CD4-positive, alpha-beta T cell treated with Interleukin-12 subunit alpha and Interleukin-12 subunit beta, for 1 hour (primary cell): ENCODE data around the gene SOX14.

Experiments
- DNase-seq: peaks from one replicate; pipeline ENCODE4 v3.0.0-alpha.2; 2020

Gene SOX14

DNA sequence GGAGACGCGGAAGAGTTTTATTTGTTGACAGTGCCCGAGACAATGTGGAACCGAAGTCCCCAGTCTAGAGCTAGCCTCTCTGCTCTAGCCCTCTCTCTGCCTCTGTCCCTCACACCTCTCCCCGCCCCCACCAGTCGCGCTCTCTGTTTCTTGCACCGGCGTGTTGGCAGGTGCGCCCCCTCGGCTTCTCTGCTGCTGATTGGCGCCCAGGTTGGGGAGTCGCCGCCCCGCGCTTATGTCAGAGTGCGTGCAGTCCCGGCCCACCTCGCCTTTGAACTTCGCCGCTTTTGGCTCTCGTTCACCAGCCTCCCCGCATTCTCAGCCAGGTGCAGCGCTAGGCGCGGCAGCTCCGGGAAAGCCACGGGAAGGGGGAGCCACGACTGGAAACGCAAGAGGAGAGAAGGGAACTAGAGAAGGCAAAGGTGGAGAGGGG, at the start of gene SOX14:
Gene SOX14 (plus strand): TSS at position 315 of the 433 bp plus-strand sequence. CDS start 470 bp downstream, outside the sequence.
- DNase-seq: no peak

DNA sequence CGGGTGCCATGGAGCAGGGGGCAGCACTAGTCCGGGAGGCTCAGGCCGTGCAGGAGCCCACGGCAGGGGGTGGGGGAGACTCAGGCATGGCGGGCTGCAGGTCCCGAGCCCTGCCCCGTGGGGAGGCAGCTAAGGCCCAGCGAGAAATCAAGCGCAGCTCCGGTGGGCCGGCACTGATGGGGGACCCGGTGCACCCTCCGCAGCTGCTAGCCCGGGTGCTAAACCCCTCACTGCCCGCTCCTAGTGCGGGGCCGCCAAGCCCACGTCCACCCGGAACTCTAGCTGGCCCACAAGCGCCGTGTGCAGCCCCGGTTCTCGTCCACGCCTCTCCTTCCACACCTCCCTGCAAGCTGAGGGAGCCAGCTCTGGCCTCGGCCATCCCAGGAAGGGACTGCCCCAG, 49.6 kb upstream of the SOX14 start:
- no peak for DNase-seq

DNA sequence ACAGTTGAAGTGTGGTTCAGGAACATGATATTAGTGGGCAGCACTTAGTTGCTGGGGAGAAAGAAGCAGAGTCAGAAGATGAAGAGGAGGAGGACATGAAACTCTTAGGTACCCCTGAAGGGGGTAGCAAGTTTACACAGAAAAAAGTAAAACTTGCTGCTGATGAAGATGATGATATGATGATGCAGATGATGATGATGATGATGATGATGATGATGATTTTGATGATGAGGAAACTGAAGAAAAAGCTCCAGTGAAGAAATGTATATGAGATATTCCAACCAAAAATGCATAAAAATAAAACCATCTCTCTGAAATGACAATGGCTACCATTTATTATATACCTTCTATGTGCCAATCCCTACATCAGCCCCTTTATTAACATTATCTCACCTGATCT, 39.9 kb upstream of the SOX14 start:
- DNase-seq: no peak

DNA sequence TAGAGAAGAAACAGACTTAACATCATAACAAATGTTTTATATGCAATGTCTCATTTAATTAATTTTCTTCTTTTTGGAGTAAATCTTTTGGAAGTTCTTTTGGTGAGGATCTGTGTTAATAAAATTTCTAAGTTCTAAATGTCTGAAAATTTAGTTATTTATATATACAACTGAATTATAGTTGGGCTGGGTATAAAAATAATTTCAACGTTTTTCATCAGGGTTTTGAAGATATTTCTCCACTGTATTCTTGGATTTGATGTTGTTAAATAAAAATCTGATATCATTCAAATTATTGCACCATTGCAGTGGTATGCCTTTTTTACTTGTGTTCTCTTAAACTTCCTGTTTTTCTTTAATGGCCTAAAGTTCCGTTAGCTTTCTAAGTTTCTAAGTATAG, 26.9 kb upstream of the SOX14 start:
- no peak for DNase-seq

DNA sequence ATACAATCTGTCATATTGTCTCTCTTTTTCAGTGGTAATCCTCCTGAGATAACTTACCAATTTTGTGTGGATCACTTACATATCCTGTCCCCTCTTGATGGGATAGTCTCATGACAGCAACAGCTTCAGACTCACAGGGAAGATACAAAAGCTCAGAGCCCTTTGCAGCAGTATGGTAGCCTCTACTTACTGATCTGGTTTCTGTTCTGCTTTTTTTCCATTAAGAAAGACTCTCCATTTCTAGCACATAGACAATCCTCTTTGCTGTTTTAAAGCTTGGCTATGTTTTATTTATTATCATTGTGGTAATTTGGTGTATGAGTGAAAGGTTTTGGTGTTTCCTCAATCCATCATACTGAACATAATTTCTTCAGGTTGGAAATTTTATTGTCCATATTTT, 25.4 kb upstream of the SOX14 start:
- no peak for DNase-seq

DNA sequence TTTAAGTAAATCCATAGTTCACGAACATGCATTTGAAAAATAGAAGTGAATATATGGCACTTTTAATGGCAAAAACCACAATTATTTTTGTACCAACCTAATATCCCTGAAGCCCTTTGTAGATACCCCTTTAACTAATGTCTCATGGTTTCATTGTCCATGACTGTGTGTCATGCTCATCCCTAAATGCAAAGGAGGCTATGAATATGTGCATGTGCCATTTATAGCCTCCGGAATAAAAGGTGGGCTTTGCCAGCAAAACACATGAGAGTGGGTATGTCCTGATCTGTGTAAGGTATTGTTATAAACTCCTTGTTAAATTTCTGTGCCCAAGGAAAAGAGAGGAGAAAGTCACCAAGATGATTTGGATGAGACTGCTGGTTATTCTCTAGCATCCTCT, 20.5 kb upstream of the SOX14 start:
- no peak for DNase-seq

DNA sequence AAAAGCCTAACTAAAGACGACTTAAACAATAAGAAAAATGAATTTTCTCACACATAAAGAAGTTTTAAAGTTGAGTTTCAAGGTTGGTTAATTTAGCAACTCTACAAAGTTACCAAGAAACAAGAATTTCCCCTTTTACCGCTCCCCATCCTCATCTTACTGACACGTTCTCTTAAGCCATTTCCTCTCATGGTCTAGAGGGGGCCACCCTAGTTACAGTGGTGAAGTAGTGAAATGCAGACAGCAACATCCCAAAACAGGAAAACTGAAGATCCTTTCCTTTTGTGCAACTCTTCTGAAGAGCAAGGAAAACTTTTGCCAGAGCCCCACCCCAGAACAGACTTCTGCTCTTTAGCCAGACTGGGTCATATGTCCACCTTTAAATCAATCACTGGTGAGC, 17.3 kb upstream of the SOX14 start:
- no peak for DNase-seq

DNA sequence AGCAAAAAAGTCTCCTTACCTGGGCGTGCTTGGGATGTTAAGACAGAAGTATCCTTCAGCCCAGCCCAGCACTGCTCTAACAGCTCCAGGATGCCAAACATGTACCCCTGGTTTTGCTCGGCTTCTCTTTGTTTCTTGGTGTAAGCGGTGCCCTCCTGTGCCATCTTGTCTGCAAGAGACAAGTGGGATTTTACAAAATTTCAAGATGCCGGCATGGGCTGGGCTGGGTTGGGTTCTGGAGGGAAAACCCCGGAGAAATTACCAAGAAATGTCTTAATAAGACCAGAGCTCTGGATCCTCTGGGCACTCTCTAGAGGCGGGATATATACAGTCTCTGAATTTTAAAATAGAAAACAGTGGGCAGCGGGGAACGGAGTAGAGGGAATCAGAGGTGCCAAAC, 4.6 kb upstream of the SOX14 start:
- no peak for DNase-seq

DNA sequence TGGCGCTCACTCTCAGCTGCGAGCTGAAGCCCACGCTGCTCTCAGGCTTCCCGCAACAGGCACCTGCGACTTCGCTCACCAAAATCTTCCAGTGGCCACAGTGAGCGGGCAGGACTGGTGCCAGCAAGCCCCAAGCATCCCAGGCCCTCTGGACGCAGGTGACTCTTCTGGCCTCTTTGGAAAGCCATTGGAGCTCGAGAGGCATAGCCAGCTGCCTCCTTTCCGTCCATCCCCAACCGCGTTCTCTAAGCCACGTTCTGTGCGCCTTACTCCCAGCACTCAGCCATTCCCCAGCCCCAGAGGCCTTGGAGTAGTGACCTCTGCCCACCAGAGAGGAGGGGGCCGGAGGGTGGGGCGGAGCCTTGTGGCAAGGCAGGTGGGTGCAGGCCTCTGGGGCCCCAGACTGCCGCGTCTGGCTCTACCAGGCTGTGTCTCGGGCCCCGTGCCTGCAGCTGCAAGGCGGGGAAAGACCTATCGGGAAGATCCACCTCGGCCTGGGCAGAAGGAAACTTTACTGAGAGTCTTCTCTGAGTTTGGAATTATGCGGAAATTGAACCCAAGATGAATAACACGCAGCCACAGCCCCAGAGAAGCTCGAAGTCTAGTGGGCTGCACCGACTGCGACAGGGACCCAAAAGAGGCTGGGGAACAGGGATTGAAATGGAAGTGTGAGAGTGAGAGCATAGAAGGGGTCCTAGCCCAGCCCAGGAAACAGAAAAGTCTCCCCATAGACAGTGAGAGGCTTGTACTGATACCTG, 3.6 kb upstream of the SOX14 start:
- DNase-seq: no peak

DNA sequence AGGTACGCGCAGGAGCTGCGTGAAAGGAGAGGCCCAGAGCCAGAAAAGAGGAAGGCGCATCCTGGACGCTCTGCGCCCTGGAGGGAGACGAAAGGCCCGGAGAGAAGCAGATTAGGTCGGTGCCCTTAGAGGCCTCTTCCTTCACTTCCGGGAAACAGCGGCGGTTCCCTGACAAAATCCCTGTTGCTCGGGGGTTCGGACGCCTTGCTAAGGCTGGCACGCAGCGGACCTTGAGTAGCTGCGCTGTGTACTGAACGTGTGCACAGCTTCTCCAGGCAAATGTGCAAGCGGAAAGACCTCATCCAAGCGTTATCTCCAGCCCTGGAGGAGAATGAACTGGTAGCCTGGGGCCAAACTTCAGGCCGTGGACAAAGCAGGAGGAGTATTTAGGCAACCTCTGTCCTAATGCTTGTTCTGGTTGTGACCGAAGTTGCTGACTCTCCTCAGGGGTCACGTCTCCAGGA, 3.0 kb upstream of the SOX14 start:
- no peak for DNase-seq

DNA sequence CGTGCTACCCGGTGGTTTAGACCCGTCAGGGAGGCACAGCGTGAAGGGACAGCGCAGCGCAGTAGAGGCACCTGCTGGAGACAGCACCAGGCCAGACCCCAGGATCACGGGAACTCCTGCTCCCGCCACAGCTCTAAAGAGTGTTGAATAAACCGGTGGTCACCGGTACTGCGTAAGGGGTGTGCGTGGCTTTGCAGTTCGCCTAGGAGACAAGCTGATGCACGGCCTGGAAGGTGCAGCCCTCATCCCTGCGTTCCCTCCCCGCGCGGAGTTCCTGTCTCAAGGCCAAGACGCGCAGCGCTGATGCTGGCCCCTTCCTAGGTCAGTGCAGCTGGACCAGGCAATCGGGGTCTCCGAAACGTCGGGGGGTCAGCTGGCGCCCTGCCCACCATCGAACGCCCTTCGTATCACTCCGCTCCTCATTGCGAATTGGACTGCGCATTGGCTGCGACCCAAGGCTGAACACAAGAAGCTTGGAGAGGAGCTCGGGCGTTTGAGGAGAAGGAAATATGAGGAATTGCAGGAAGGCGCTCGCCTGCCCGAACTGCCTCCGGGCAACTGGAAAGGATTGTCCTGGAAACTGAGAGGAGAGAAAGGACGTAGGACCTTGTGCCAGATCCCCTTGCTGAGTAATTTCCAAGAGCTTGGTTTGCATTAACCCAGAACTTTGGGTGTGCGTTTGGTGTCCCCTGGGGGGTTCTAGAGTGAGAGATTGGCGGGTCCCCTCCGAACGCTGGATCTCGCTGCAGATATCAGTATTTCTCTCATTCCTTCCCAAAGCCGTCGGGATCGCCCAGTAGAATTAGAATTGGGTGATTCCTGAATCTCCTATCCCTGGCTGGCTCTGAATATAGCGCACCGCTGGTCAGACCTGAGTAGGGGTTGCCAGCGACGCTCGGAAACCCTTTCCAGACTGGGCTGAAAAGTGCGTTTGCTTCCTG, 2.3 kb upstream of the SOX14 start:
- no peak for DNase-seq

DNA sequence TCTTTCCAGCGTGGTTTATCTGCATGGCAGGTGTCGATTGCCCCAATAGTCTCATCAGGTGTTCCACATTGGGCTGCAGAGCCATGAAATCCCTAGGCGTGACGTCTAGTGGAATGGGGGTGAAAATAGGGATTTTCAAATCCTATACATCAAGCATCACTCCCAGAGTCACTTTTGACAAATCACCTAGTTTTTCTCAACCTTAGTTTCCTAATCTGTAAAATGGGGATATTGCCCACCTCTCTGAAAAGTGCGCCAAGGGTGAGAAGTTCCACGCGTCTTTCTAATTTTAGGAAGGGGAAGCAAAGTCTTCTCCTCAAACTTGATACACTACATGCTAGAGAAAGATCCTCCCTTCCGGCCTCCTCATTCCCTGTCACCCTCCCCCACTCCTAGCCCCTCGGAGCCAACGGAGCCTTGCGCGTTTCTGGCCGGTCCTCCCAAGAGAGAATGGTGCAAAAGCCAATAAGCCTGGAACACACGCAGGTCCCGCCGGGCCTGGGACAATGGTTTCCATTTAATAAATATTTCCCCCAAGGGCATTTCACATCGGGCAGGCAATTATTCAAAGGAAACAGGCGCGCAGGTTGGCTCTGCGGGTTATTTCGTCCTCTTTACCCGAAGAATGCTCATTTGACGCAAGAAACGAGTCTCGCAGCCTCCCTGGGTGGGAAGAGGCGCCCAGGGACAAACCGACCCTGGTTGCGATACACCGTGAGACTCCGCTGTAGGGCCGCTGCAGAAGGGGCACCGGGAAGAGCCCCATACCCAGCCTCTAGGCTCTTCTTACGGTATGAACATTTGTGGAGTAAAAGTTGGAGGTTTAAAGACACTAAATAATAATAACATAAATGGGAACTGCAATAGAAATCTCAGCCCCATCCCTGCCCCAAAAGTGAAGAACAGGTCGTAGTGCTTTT, 1.2 kb upstream of the SOX14 start:
- no peak for DNase-seq

DNA sequence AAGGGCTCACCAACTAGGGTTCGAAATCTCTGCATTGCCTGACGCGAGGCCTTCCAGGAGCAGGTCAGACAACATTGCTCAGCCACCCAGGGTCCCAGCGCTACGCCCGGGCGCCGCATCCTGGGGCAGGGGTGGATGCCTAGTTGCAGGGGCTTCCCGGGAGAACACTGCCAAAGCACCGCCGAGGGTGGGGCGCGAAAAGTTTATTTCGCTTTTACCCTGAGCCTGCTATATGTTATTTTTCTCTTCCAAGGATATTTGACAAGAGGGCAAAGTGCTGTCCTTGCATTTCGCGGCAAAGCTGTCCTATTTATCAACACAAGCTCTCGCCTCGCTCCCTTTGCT, 549 bp upstream of the SOX14 start:
- no peak for DNase-seq

DNA sequence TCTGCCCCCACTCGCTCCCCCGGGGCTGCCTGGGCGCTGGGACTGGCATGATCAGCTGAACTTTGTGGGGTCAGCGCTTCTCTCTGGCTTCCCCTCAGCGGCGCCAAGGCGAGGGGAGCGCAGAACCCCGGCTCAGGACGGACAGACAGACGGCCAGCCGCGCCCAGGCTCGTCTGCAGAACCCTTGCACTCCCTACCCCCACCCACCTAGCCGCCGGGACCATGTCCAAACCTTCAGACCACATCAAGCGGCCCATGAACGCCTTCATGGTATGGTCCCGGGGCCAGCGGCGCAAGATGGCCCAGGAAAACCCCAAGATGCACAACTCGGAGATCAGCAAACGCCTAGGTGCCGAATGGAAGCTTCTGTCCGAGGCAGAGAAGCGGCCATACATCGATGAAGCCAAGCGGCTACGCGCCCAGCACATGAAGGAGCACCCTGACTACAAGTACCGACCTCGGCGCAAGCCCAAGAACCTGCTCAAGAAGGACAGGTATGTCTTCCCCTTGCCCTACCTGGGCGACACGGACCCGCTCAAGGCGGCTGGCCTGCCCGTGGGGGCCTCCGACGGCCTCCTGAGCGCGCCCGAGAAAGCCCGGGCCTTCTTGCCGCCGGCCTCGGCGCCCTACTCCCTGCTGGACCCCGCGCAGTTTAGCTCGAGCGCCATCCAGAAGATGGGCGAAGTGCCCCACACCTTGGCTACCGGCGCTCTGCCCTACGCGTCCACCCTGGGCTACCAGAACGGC, 621 bp downstream of the SOX14 start:
- DNase-seq: no peak

DNA sequence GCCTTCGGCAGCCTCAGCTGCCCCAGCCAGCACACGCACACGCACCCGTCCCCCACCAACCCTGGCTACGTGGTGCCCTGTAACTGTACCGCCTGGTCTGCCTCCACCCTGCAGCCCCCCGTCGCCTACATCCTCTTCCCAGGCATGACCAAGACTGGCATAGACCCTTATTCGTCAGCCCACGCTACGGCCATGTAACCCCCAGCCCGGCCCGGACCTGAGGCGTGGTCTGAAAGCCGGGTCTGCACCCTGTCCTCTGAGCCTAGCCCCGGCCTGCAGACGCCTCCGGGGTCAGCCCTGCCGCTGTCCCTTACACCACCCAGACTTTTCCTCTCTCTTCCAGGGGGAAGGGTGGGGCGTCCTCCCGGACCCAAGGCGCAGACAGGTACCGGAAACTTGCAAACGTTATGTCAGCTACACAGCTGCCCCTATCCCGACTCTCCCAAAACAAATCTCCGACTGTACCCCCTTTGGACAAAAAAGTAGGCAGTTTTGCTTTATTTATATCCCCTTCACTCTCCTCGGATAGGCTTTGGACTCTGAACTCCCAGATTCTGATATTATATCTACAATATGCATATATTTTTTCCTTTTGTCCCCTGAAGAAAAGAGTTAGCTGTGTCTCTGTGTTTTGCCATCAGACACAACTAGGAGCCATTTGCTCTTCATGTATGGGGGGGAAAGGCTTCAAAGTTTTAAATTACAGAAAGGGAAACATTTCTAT, 1.4 kb downstream of the SOX14 start:
- no peak for DNase-seq

DNA sequence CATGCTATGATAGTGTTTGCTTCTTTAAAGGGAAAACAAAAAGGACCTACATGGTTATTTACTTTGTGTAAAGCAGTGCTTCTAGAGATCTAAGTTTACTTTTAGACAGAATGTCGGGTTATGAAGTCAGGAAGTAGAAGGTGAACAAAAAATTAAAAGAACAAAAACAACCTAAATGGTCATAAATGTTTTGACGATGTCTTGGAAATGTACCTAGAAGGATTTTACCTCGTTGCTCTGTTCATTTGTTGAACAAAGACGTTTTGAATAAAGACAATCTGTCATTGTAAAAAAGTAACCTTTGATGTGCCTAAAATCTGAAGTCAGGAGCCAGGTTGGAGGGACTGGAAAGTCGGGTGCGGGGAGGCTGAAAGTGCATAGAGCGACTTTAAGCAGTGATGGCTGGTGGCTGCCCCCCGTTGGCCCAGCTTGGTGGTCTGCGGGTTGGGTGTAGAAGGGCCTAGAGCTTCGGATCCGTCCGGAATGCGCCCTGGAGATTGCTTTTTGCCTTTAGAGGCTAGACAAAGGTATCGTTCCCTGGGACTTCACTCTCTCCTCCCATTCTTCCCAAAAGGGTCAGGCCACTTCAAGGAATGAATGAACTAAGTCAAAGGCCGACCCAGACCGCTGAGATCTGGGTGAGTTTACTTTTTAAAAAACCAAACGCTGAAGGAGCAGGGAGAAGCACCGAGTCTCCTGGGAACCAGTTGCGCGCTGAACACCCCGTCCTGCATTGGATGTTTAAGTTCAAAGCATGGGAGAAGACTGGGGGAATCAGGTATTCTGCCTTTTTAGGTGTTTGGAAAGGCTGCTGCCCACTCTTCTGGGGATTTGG, 2.1 kb downstream of the SOX14 start:
- DNase-seq: no peak

DNA sequence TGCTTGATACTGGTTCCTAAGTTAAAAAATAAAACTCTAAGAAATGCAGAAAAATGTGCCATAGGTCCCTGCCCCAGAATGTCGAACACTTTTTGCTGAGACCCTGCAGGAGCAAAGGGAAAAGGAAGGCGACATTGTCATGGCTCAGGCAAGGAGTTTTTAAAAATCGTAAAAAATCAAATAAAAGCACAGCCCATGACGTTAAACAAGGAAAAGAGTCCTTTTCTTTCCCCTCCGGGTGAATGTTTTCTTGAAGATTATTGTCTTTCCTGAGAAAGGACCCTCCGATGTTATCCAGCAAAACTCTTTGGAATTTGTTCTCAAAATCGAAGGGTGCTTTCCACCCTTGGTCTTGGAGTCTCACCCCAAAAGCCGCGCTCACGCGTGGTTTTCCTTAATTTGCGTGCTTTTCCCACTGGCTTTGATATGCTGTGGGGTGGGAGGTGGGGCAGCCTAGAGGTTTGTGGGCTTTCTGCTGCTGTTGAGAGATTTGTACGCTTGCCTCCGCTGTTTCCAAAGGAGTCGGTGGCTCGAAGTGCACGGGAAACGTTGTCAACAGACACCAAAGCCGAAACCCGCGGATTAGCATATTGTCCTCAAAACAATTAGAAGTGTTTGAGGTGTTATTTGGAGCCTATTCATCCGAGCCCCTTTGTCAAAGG, 2.9 kb downstream of the SOX14 start:
- no peak for DNase-seq

DNA sequence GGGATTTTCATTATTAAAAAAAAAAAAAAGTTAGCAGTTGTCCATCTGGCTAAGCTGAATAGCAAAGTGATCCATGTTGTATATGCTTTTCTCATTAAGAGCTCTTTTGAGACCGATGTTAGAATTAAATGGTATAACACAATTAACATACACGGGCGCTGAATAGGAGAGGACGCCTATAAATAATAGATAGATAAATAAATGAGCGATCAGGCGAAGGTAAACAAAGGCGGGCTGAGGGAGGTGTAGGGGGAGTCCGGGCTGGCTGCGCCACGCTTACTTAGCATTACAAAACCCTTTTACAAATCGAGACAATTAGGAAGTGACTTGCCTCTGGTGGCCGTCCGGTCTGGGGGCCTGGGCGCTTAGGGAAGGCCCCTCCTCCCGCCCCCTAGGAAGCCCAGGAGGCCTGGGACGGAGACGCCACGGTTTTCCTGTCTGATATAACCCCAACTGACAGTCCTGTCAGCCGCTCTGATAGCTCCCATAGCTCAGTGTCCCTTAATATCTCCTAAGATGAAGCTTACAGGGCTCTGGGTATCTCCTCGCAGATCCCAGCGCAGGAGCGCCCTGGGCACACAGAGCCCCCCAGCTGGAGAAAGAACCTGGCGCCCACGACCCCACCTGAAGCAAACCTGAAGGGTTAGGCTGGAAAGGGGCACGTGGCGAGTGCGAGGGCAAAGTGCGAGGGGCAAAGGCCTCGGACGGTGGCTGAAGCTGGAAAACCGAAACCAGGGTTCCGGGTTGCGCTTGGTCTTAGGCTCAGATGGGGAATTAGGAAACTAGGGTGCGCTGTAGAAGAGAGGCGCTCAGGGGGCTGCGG, 3.6 kb downstream of the SOX14 start:
- no peak for DNase-seq
